NB4 (cell line): ENCODE measurements around the gene MACROD2.

Source experiments
- CTCF ChIP-seq: IDR thresholded peaks from one replicate; pipeline ENCODE4 v1.5.1; 2012; ENCODE audit warnings: low read depth, low read length
- POLR2A ChIP-seq: IDR thresholded peaks from 2 replicates; pipeline ENCODE4 v1.6.1; 2011; ENCODE audit warnings: mild to moderate bottlenecking; ENCODE audit not compliant: insufficient read length; ENCODE audit errors: extremely low read depth

- no peak for TF ChIP-seq POLR2A
- TF ChIP-seq CTCF = no peak
These were observed 198.1 kb downstream of the MACROD2 start for GRCh38 chr20:14193443-14193842.
